ENCODE data around the gene DCAF6.

DNA sequence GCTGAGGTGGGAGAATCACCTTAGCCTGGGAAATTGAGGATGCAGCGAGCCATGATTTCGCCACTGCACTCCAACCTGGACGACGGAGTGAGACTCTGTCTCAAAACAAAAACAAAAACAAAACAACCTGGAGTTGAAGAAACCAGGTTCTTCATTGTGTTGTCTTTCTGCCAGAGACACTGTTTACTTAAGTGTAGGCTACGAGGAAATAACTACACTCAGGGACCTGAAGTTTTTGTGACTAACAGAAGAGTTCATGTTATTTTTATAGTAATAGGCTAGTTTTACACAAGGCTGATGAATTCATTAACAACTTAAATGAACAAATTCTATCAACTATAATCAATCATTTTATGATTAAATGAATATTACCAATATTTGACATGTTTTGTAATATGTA lies 98.9 kb downstream of the DCAF6 start:
- TF ChIP-seq, protein P1, sequence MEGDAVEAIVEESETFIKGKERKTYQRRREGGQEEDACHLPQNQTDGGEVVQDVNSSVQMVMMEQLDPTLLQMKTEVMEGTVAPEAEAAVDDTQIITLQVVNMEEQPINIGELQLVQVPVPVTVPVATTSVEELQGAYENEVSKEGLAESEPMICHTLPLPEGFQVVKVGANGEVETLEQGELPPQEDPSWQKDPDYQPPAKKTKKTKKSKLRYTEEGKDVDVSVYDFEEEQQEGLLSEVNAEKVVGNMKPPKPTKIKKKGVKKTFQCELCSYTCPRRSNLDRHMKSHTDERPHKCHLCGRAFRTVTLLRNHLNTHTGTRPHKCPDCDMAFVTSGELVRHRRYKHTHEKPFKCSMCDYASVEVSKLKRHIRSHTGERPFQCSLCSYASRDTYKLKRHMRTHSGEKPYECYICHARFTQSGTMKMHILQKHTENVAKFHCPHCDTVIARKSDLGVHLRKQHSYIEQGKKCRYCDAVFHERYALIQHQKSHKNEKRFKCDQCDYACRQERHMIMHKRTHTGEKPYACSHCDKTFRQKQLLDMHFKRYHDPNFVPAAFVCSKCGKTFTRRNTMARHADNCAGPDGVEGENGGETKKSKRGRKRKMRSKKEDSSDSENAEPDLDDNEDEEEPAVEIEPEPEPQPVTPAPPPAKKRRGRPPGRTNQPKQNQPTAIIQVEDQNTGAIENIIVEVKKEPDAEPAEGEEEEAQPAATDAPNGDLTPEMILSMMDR (IDR thresholded peaks at IDR 0.05; ENCODE audit: low read depth, low read length, missing input control), result no peak
- TF ChIP-seq FOXA1 (IDR thresholded peaks at IDR 0.05), result no peak
- no peak for TF ChIP-seq SP1 (IDR thresholded peaks at IDR 0.05)
- TF ChIP-seq RAD21 (IDR thresholded peaks at IDR 0.05), result no peak
- TF ChIP-seq YY1 (IDR thresholded peaks at IDR 0.05), result no peak
- TF ChIP-seq, protein P2, sequence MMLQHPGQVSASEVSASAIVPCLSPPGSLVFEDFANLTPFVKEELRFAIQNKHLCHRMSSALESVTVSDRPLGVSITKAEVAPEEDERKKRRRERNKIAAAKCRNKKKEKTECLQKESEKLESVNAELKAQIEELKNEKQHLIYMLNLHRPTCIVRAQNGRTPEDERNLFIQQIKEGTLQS (IDR thresholded peaks at IDR 0.05), result no peak
- no peak for TF ChIP-seq JUND (IDR thresholded peaks at IDR 0.05)
- TF ChIP-seq, protein P3, sequence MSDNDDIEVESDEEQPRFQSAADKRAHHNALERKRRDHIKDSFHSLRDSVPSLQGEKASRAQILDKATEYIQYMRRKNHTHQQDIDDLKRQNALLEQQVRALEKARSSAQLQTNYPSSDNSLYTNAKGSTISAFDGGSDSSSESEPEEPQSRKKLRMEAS (IDR thresholded peaks at IDR 0.05), result no peak
- no peak for TF ChIP-seq EGR1 (IDR thresholded peaks at IDR 0.05; ENCODE audit: low read depth in 2 of 2)
- TF ChIP-seq NR2F2 (IDR thresholded peaks at IDR 0.05), result no peak
- no peak for TF ChIP-seq TAF1 (conservative IDR thresholded peaks at IDR 0.05)
